ENCODE measurements around the gene ZP3.
"Not testable (repeated sequence)": the region's sequence is repeated elsewhere in the genome, so short reads cannot be mapped to it uniquely, and the experiment has no call there.

The ZP3 gene

DNA sequence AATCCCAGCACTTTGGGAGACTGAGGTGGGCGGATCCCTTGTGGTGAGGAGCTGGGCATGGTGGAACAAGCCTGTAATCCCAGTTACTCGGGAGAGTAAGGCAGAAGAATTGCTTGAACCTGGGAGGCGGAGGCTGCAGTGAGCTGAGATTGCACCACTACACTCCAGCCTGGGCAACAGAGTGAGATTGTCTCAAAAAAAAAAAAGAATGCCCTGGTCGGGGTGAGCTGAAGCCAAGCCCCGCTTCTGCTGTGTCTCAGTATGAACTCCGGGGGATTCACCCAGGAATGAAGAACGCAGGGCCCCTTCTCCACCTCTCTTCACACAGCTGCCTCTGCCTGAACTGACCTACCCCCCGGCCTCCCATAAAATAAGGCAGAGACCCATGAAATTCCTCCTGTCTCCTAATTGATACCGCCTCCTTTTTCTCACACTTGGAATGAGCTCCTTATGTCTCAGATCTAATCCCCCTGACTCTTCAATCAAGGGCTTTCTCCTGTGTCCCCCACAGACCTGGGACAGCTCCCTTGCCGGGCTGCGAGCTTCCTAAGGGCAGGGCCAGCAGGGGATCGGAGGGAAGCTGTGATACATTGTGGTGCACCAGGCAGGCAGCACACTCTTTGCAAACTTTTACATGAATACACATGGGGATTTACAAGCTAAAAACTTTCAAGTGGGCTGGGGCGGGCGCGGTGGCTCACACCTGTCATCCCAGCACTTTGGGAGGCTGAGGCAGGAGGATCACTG is 911 bp upstream of the ZP3 start:
- no peak for DNase-seq (ENCODE audit: low spot score)
- in situ Hi-C loops (cut with MboI; ENCODE audit: low sequenced_read_pairs, unreplicated experiment) = no loop called here
- TF ChIP-seq, protein P1, sequence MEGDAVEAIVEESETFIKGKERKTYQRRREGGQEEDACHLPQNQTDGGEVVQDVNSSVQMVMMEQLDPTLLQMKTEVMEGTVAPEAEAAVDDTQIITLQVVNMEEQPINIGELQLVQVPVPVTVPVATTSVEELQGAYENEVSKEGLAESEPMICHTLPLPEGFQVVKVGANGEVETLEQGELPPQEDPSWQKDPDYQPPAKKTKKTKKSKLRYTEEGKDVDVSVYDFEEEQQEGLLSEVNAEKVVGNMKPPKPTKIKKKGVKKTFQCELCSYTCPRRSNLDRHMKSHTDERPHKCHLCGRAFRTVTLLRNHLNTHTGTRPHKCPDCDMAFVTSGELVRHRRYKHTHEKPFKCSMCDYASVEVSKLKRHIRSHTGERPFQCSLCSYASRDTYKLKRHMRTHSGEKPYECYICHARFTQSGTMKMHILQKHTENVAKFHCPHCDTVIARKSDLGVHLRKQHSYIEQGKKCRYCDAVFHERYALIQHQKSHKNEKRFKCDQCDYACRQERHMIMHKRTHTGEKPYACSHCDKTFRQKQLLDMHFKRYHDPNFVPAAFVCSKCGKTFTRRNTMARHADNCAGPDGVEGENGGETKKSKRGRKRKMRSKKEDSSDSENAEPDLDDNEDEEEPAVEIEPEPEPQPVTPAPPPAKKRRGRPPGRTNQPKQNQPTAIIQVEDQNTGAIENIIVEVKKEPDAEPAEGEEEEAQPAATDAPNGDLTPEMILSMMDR (IDR thresholded peaks at IDR 0.05; ENCODE audit: borderline replicate concordance, control extremely low read depth, extremely low read depth, insufficient read depth, missing control alignments) = no peak

DNA sequence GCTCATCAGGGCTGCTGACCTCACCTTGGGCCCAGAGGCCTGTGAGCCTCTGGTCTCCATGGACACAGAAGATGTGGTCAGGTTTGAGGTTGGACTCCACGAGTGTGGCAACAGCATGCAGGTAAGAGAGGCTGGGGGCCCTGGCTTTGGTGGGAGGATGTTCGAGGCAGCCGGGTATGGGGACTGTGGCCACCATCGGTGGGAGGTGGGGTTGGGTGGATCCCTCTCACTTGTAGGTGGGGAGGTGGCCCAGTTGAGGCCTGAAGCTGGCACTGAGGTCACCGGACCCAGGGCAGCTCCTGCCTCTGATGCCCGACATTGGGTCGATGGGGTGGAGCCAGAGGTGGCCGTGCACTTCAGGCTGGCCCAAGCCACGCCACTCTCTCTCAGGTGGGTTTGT is 406 bp downstream of the ZP3 start:
- in situ Hi-C loops (cut with MboI; ENCODE audit: low sequenced_read_pairs, unreplicated experiment) = no loop called here
- TF ChIP-seq, protein P1 (IDR thresholded peaks at IDR 0.05; ENCODE audit: borderline replicate concordance, control extremely low read depth, extremely low read depth, insufficient read depth, missing control alignments) = no peak
- DNase-seq (ENCODE audit: low spot score) = no peak

DNA sequence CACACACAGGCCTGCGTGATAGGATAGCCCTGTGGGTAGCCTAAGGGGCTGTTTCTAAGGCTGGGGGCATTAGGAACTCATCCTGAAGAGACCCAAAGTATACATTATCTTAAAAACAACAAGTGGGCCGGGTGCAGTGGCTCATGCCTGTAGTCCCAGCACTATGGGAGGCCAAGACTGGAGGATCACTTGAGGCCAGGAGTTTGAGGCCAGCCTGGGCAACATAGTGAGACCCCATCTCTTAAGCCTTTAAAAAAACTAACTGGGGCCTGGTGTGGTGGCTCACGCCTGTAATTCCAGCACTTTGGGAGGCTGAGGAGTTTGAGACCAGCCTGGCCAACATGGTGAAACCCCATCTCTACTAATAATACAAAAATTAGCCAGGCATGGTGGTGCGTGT is 808 bp downstream of the ZP3 start:
- DNase-seq (ENCODE audit: low spot score); in situ Hi-C loops (cut with MboI; ENCODE audit: low sequenced_read_pairs, unreplicated experiment): not testable (repeated sequence)

DNA sequence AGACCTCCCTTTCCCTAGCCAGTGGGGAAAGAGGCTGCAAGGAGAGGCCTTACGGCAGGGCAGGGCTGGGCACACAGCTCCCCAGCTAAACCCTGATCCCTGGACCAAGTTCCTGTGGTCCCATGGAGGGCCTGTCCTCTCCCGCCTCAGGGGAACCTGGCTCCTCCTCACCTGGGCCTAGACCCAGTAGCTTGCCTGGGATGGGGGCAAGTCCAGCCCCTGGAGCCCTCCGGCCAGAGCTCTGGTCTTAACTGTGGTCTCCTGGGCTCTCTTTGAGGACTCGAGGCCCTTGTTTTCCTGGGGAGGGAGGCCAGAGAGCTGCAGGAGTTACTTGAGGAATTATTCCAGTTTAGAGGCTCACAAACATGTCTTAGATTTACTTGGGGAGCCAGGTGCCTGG is 1.5 kb downstream of the ZP3 start:
- TF ChIP-seq, protein P1 (IDR thresholded peaks at IDR 0.05; ENCODE audit: borderline replicate concordance, control extremely low read depth, extremely low read depth, insufficient read depth, missing control alignments) = no peak
- DNase-seq (ENCODE audit: low spot score) = no peak
- in situ Hi-C loops (cut with MboI; ENCODE audit: low sequenced_read_pairs, unreplicated experiment) = no loop called here

DNA sequence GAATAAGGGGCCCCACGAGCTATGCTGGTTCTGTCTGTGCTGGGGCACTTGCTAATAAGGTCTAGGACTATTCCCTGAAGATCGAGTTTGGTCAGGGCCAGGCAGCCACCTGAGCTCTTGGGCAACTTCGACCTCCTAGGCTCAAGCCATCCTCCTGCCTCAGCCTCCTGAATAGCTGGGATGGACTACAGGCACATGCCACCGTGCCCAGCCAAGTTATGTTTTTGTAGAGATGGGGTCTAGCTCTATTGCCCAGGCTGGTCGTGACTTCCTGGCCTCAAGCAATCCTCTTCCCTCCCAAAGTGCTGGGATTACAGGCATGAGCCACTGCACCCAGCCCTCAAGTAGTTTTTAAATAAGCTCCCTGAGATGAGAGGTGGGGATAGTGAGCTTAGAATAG is 2.9 kb downstream of the ZP3 start:
- in situ Hi-C loops (cut with MboI; ENCODE audit: low sequenced_read_pairs, unreplicated experiment) = no loop called here
- no peak for DNase-seq (ENCODE audit: low spot score)
- TF ChIP-seq, protein P1 (IDR thresholded peaks at IDR 0.05; ENCODE audit: borderline replicate concordance, control extremely low read depth, extremely low read depth, insufficient read depth, missing control alignments) = no peak

DNA sequence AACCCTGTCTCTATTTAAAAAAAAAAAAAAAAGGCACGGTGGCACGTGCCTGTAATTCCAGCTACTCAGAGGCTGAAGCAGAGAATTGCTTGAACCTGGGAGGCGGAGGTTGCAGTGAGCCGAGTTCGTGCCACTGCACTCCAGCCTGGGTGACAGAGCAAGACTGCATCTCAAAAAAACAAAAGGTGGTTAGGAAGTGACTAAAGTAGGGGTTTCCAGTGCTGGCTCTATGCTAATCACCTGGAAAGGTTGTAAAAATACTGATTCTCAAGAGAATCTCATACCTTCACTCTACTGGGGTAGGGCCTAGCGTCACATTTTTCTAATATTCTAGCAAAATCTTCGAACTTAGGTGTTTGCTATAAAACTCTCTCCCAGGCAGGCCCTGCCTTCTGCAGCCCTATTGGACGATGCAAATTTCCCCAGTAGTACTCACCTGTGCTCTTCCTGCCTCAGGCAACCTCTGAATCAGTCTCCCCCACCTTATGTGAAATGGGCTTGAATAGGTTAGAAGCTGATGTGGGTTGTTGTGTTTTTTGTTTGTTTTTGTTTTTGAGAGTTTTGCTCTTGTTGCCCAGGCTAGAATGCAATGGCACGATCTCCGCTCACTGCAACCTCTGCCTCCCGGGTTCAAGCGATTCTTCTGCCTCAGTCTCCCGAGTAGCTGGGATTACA is 3.5 kb downstream of the ZP3 start:
- no peak for DNase-seq (ENCODE audit: low spot score)
- TF ChIP-seq, protein P1 (IDR thresholded peaks at IDR 0.05; ENCODE audit: borderline replicate concordance, control extremely low read depth, extremely low read depth, insufficient read depth, missing control alignments) = no peak
- in situ Hi-C loops (cut with MboI; ENCODE audit: low sequenced_read_pairs, unreplicated experiment) = no loop called here

All from GM13976 (cell line).